Small intestine (tissue), 7 donors: ENCODE measurements around the gene PLD5. TPM values are rescaled to one million over a fixed set of nuclear protein-coding genes. Genes with fewer than 3 reads are reported as not detected.
"Not testable (repeated sequence)": the region's sequence is repeated elsewhere in the genome, so short reads cannot be mapped to it uniquely, and the experiment has no call there.

Experiments used
- DNase-seq, 2 donors: peaks; one replicate each; pipeline versions ENCODE4 v3.0.0 to v3.0.0-alpha.2; 2013
- FAIRE-seq: peaks from 2 replicates; lab custom pipeline; 2012; peaks lifted over from hg19 to GRCh38; lab: Jason Lieb, UNC
- H3K27ac ChIP-seq, 3 donors: one replicate each; pipeline ENCODE4 v1.5.1; 2013; ENCODE audit warnings: low read length in 2 of 3, mild to moderate bottlenecking in 2 of 3, control low read depth in 1 of 3, inconsistent platforms in 1 of 3, low read depth in 1 of 3, moderate library complexity in 1 of 3
- H3K27me3 ChIP-seq, 3 donors: one replicate each; pipeline ENCODE4 v1.6.1; 2013; ENCODE audit warnings: low read length in 3 of 3, inconsistent platforms in 1 of 3; ENCODE audit not compliant: control insufficient read depth in 3 of 3, insufficient read depth in 3 of 3
- H3K36me3 ChIP-seq, 3 donors: one replicate each; pipeline ENCODE4 v1.6.1; 2013; ENCODE audit warnings: low read length in 3 of 3, inconsistent platforms in 1 of 3, low read depth in 1 of 3, mild to moderate bottlenecking in 1 of 3, moderate library complexity in 1 of 3; ENCODE audit not compliant: control insufficient read depth in 3 of 3, insufficient read depth in 2 of 3
- H3K4me1 ChIP-seq, 3 donors: one replicate each; pipeline ENCODE4 v1.6.1; 2013; ENCODE audit warnings: low read length in 2 of 3, inconsistent platforms in 1 of 3, low read depth in 1 of 3, mild to moderate bottlenecking in 1 of 3, moderate library complexity in 1 of 3; ENCODE audit not compliant: control insufficient read depth in 3 of 3, insufficient read depth in 2 of 3
- H3K4me3 ChIP-seq, 3 donors: one replicate each; pipeline ENCODE4 v1.5.1; 2013; ENCODE audit warnings: low read length in 3 of 3, control low read depth in 1 of 3, inconsistent platforms in 1 of 3, low read depth in 1 of 3, mild to moderate bottlenecking in 1 of 3, moderate library complexity in 1 of 3
- H3K9me3 ChIP-seq, 2 donors: one replicate each; pipeline ENCODE4 v1.6.1; 2013; ENCODE audit warnings: low read depth in 1 of 2, low read length in 1 of 2; ENCODE audit not compliant: control insufficient read depth in 2 of 2, insufficient read depth in 1 of 2
- WGBS, 3 donors: extraction: QIAGEN DNeasy Blood & Tissue Kit; methylation state at CpG; one replicate each; pipeline ENCODE4 v1.1.7; 2013; 5-methylcytosine and 5-hydroxymethylcytosine counted together
- polyA plus RNA-seq, 4 donors: library from polyadenylated mRNA; stranded (reverse) in 3 of 4; unstranded in 1 of 4; fragments of 200-250 nt in 3 of 4; fragments of 120-200 nt in 1 of 4; gene quantifications; one replicate each; pipeline versions ENCODE4 v1.2.1 to v1.2.3, GENCODE V29; 2013
- donor health status: healthy with polysubstance abuse.
- donor health status: control.
- donor health status: control.
- donor health status: Bipolar disorder and iron deficiency.
- donor health status: healthy.

PLD5 gene
- polyA plus RNA-seq, 4 donors: 0.12 to 0.13 TPM; not detected in 2

DNA sequence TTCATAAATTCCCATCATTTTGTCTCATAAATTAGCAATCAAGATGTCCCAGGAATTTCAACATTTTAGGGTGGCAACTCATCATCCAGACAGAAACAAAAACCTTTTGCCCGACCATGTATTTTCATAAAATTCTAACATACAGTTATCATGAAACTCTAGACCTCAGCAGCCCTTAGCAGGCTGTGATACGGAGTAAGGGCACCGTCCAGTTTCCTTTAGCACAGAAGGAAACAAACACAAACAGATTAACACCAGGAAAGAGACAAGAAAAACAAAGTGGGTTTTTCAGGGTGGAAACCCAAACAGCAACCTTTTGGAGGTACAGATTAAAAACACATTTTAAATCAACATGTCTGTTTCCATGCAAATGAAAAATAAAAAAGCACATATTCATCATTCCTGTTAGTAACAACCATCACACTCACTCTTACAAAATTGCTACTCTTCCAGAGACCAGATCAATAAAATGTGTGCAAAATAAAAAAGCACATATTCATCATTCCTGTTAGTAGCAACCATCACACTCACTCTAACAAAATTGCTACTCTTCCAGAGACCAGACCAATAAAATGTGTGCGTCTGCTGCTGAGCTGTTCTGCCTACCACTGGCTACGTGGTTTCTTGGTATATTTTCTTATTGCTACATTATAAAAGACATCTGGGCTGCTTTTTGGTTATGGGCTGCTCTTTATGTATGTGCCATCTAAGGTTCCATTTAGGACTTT lies 241.6 kb downstream of the PLD5 start:
- not testable (repeated sequence) for H3K4me1 ChIP-seq, H3K9me3 ChIP-seq, FAIRE-seq, H3K4me3 ChIP-seq, H3K27ac ChIP-seq, H3K36me3 ChIP-seq, H3K27me3 ChIP-seq, DNase-seq
- WGBS, 3 donors: 62 to 72% (median 65%) methylated on average over 5 of the region's 5 CpGs

DNA sequence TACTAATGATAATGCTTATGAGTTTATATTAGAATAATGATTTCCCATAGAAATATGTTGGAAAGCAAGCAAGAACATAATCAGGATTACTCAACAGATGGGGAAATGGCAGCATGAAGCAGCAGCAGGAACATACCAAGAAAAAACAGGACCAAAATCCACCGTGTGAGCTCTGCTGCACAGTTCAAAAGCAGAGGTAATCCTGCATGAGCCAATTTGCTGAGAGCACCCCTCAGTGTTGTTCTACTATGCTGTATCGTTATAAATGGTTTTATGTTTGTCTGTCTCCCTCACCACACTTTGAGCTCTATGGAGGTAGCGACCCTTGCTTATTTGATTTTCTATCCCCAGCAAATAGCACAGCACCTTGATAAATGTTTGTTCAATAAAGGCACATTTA lies 246.1 kb downstream of the PLD5 start:
- not testable (repeated sequence) for H3K27me3 ChIP-seq, H3K27ac ChIP-seq, H3K9me3 ChIP-seq, DNase-seq, H3K4me1 ChIP-seq, H3K36me3 ChIP-seq, H3K4me3 ChIP-seq, FAIRE-seq
- WGBS, 3 donors: 50 to 72% (median 59%) methylated on average over 3 of the region's 3 CpGs

DNA sequence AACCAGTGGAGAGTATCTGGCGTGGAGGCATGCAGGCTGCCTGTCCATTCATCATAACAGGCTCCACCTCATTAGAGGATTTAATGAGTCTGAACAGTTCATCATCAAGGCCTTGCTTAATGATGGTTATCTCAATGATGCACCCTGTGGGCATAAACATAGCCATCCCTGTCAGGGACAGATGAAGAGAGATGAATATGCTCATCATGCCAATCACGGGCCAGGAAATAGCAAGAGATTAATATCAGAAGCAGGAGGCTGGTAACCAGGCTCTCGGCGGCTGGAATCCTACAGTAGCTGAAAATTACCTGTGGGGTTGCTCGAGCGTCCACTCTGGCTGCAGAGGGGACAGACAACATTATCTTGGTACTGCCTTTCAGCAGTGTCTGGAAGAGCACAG lies 247.7 kb downstream of the PLD5 start:
- 79 to 85% (median 82%) methylated on average over 6 of the region's 6 CpGs for WGBS, 3 donors
- not testable (repeated sequence) for FAIRE-seq

DNA sequence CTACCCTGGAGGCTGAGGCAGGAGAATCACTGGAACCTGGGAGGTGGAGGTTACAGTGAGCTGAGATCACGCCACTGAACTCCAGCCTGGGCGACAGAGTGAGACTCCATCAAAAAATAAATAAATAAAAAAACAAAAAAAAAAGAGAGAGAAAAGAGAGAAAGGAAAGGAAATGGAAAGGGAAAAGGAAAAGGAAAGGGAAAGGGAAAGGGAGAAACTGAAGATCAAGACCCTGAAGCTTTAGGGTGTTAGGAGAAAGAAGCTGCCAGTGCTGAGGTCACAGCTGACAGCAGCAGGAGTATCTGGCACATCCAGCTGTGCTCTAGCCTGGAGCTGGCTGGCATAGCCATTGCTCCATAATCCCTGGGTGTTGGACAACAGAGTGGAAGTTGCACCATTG lies 257.5 kb downstream of the PLD5 start:
- not testable (repeated sequence) for H3K27ac ChIP-seq, H3K4me1 ChIP-seq, H3K9me3 ChIP-seq, H3K36me3 ChIP-seq, FAIRE-seq, H3K4me3 ChIP-seq, H3K27me3 ChIP-seq, DNase-seq
- 86 to 100% (median 94%) methylated on average over 2 of the region's 2 CpGs for WGBS, 3 donors

More for the DNA sequence above, 247.7 kb downstream of the PLD5 start:
- H3K4me1 ChIP-seq, H3K27ac ChIP-seq, H3K36me3 ChIP-seq, H3K4me3 ChIP-seq, DNase-seq, H3K9me3 ChIP-seq, H3K27me3 ChIP-seq: not testable (repeated sequence)

DNA sequence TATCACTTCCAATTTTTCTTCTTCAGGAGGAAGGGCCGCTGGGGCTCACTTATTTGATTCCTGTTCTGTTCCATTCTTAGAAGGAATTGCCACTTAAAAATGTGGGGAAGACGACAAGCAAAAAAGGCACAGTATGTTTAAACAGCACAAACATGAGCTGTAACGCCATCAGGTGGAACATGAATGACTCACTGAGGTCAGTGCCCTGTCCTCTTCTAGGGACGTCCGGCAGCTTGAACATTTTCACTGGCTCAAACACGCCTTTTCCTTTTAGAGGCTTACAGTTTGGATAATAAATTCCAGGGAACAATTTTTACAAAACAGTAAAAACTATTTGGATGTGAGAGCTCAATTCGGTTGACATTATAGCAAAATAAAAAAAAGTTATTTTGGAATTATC lies 260.1 kb downstream of the PLD5 start:
- not testable (repeated sequence) for FAIRE-seq, H3K27me3 ChIP-seq

DNA sequence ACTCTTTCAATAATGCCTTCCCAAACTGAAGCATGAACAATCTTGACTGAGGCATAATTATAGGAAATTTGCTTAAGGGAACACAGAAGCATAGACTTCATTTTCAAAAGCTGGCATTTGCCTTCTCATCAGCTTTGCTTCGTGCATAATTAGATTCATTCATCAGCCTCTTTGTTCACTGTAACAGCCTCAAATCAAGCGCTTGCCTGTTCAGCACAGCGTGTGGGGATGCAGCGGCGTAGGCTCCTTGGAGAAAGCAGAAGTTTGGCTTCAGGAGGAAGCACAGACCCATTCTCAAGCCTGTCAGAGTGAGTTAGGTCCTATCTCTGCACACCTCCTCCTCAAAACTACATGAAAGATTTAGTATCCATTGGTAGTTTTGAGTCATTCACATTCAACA lies 279.2 kb downstream of the PLD5 start:
- FAIRE-seq (no peak), DNase-seq (no peak)
- no peaks in the 10 kb centered on the region for H3K36me3 ChIP-seq
- H3K27ac ChIP-seq: no peak overlapping the region
- no peaks in the 10 kb centered on the region for H3K4me1 ChIP-seq
- WGBS, 3 donors: 60 to 77% (median 65%) methylated on average over 5 of the region's 5 CpGs
- peaks cover 0 to 2% (median 0%) of the 10 kb centered on the region in 3 donors for H3K27me3 ChIP-seq
- H3K9me3 ChIP-seq: no peaks in the 10 kb centered on the region
- H3K4me3 ChIP-seq: no peak overlapping the region

More for the DNA sequence above, 260.1 kb downstream of the PLD5 start:
- not testable (repeated sequence) for H3K9me3 ChIP-seq, H3K4me3 ChIP-seq, H3K4me1 ChIP-seq, DNase-seq, H3K27ac ChIP-seq, H3K36me3 ChIP-seq
- 55 to 62% (median 60%) methylated on average over 6 of the region's 7 CpGs for WGBS, 3 donors

DNA sequence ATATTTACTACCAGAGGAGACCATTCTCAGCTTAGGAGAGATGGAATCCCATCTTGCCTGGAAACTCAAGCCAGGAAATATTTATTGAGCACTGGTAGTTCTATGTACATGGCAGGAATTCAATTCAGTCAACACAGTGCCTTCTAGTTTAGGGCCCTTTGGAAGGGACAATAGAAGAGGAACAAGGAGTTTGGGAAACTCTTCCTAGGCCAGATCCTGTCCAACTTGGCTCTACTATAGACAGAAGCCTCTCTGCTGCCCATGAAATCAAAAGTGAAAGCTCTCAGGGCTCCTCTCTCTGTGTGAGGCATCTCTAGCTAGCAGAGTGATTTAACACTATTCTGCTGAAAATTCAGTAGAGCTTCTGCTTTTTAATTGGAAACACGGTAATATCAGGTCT lies 281.0 kb downstream of the PLD5 start:
- H3K9me3 ChIP-seq: no peaks in the 10 kb centered on the region
- 49 to 67% (median 65%) methylated on average over 1 of the region's 1 CpG for WGBS, 3 donors
- DNase-seq (no peak), FAIRE-seq (no peak)
- H3K27me3 ChIP-seq: peaks cover 0 to 2% (median 0%) of the 10 kb centered on the region in 3 donors
- H3K4me3 ChIP-seq: no peak overlapping the region
- no peak overlapping the region for H3K27ac ChIP-seq
- no peaks in the 10 kb centered on the region for H3K4me1 ChIP-seq
- H3K36me3 ChIP-seq: no peaks in the 10 kb centered on the region

DNA sequence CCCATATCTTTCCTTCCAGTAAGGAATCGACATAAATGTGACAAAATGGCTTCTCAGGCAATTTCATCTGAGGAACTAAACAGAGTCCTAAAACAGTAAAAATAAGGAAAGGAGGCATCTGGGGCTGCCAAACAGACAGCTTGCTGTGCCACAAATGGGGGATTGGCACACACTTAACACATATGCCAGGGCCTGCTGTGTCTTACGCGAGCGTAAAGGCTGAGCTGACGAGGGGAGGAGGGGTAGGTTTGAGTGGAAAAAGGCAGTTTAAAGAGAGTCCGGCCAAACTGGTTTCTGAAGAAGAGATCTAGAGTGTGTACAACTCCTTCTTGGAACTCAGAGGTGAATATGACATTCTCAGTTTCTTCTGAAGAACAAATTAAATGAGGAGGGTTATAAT lies 281.5 kb downstream of the PLD5 start:
- no peak overlapping the region for H3K4me3 ChIP-seq
- H3K9me3 ChIP-seq: no peaks in the 10 kb centered on the region
- no peaks in the 10 kb centered on the region for H3K36me3 ChIP-seq
- no peak for DNase-seq
- 82 to 84% (median 83%) methylated on average over 6 of the region's 6 CpGs for WGBS, 3 donors
- peaks cover 0 to 2% (median 0%) of the 10 kb centered on the region in 3 donors for H3K27me3 ChIP-seq
- FAIRE-seq: no peak
- H3K27ac ChIP-seq: no peak overlapping the region
- no peaks in the 10 kb centered on the region for H3K4me1 ChIP-seq

DNA sequence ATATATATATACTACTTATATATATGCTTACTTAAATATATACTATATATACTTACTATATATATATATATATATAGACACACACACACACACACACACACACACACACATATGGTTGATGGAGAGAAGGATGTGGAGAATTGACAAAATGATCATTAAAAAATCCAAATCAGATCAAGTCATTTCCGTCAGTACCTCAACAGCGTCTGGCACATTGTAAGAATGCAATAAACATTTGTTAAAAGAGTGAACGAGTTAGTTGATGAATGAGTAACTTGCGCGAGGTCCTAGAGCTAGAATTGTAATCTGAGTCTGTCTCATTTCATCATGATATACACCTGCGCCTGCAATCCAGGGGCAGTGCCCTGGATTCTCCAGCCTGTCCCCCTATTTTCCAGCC lies 282.6 kb downstream of the PLD5 start:
- DNase-seq (no peak), FAIRE-seq (no peak)
- 73 to 82% (median 78%) methylated on average over 6 of the region's 6 CpGs for WGBS, 3 donors
- no peak overlapping the region for H3K27ac ChIP-seq
- no peaks in the 10 kb centered on the region for H3K4me1 ChIP-seq
- no peaks in the 10 kb centered on the region for H3K36me3 ChIP-seq
- H3K4me3 ChIP-seq: no peak overlapping the region
- H3K27me3 ChIP-seq: peaks cover 0 to 2% (median 0%) of the 10 kb centered on the region in 3 donors
- no peaks in the 10 kb centered on the region for H3K9me3 ChIP-seq
